H1 (cell line): ENCODE data around the gene MYBPC2. TPM values are rescaled to one million over a fixed set of nuclear protein-coding genes. Genes with fewer than 3 reads are reported as not detected.

ENCODE experiments used
- BCL11A ChIP-seq, 2 experiments: IDR thresholded peaks; one replicate each; pipeline ENCODE4 v1.6.1; 2011; ENCODE audit warnings: low read depth in 2 of 2, low read length in 2 of 2, mild to moderate bottlenecking in 2 of 2
- CTCF ChIP-seq, 3 experiments: IDR thresholded peaks; 1 replicate in 2 of 3; 2 replicates in 1 of 3; pipeline versions ENCODE4 v1.5.1 to v1.6.1; 2011; ENCODE audit warnings: low read length in 3 of 3, mild to moderate bottlenecking in 3 of 3, inconsistent platforms in 2 of 3, low read depth in 1 of 3, moderate library complexity in 1 of 3; ENCODE audit not compliant: insufficient read depth in 1 of 3; ENCODE audit errors: control extremely low read depth in 1 of 3
- GTF2F1 ChIP-seq: IDR thresholded peaks from 2 replicates; pipeline ENCODE4 v1.6.1; 2012; ENCODE audit warnings: low read depth, low read length, improper control_type of control experiment, borderline replicate concordance
- MAFK ChIP-seq: IDR thresholded peaks from 2 replicates; pipeline ENCODE4 v1.6.1; 2012; ENCODE audit warnings: low read depth, mild to moderate bottlenecking, improper control_type of control experiment, low read length
- PHF8 ChIP-seq: fragments of 200-600 bp; sonication (generic); conservative IDR thresholded peaks from 2 replicates; pipeline ENCODE4 v1.7.1; 2012; ENCODE audit warnings: low read depth, mild to moderate bottlenecking, inconsistent platforms, low read length, moderate library complexity
- POU5F1 ChIP-seq: IDR thresholded peaks from 2 replicates; pipeline ENCODE4 v1.6.1; 2011; ENCODE audit warnings: low read depth, mild to moderate bottlenecking, low read length, moderate library complexity
- RNF2 ChIP-seq: fragments of 200-900, 300-1000 bp; sonication (generic); IDR thresholded peaks from 2 replicates; pipeline ENCODE4 v1.7.1; 2016; ENCODE audit warnings: borderline replicate concordance, low read depth, mild to moderate bottlenecking, antibody characterized with exemption, low read length; ENCODE audit not compliant: poor library complexity, severe bottlenecking; ENCODE audit errors: missing control alignments
- RXRA ChIP-seq: IDR thresholded peaks from 2 replicates; pipeline ENCODE4 v1.6.1; 2011; ENCODE audit warnings: low read depth, mild to moderate bottlenecking, low read length, moderate library complexity; ENCODE audit not compliant: insufficient read depth
- SIRT6 ChIP-seq: IDR thresholded peaks from one replicate; pipeline ENCODE4 v1.7.1; 2012; ENCODE audit warnings: low read length, inconsistent platforms
- SIX5 ChIP-seq: IDR thresholded peaks from 2 replicates; pipeline ENCODE4 v1.6.1; 2011; ENCODE audit warnings: mild to moderate bottlenecking, low read depth, low read length
- polyA plus RNA-seq, 7 experiments: library from polyadenylated mRNA; depleted of rRNA in 3 of 7; stranded (reverse) in 5 of 7; unstranded in 2 of 7; fragments of >200 nt in 5 of 7; fragments of 200-250 nt in 2 of 7; gene quantifications; 1 replicate in 5 of 7; 2 replicates in 1 of 7; 4 replicates in 1 of 7; pipeline versions ENCODE4 v1.2.1 to v1.2.3, GENCODE V29; 2011 to 2013; ENCODE audit warnings: missing spikeins in 2 of 7, mixed read lengths in 2 of 7
- total RNA-seq: library from RNA; stranded (reverse); fragmentation: NEBNext Ultra II Directional; extraction: Animal tissue kit (Norgen Biotek cat#: 25700); gene quantifications from 2 replicates; pipeline ENCODE4 v1.2.1, GENCODE V29; 2021

Gene MYBPC2
- total and polyA plus RNA-seq, 2 of the 8 experiments (the other 6 are each of a cell fraction or from before 2014, with no cell fraction given), result 1.8 to 3.1 TPM

DNA sequence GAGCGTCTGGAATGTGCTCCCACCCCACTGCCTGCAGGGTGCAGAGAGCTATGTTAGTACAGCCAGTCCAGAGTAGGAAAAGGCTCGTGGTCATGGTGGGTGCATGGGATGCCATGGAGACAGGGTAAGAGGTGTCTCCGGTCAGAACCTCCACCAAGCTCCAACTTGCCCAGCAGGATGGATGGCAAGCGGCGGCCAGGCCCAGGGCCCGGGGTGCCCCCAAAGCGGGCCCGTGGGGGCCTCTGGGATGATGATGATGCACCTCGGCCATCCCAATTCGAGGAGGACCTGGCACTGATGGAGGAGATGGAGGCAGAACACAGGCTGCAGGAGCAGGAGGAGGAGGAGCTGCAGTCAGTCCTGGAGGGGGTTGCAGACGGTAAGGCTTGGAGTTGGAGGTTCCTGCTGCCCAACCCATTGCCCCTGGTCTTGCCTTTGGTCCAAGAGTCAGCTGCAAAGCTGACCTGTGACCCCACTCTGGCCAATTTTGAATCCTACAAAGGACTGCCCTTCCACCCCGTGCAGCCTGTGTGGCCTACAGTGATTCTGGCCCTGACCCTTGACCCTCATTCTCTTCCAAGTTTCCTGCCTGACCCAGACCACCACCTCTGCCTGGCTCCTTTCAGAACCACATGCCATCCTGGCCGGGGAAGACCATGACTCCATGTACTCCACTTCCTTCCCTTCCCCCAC, 33.9 kb upstream of the MYBPC2 start (continued):
- no peak for TF ChIP-seq CTCF (IDR thresholded peaks at IDR 0.05; ENCODE audit: control extremely low read depth in 1 of 3, insufficient read depth in 1 of 3, low read depth in 1 of 3, low read length in 3 of 3)
- TF ChIP-seq RXRA, result no peak
- TF ChIP-seq GTF2F1, result no peak
- no peak for TF ChIP-seq PHF8
- no peak for TF ChIP-seq SIX5
- TF ChIP-seq BCL11A (IDR thresholded peaks at IDR 0.05; ENCODE audit: low read depth in 2 of 2, low read length in 2 of 2), result no peak
- no peak for TF ChIP-seq SIRT6
- no peak for TF ChIP-seq RNF2
- no peak for TF ChIP-seq MAFK
- no peak for TF ChIP-seq POU5F1
- TF ChIP-seq, all 59 proteins: peak for 0
